Endodermal cell (in vitro differentiated cells): Measurements from ENCODE around the gene S100A11. TPM values are rescaled to one million over a fixed set of nuclear protein-coding genes. Genes with fewer than 3 reads are reported as not detected.

Experiments used
- DNase-seq: peaks from one replicate; pipeline ENCODE4 v3.0.0-alpha.2; 2017
- H3K27ac ChIP-seq: 2 replicates; pipeline ENCODE4 v1.5.1; 2013; ENCODE audit warnings: mild to moderate bottlenecking, low read depth, low read length, moderate library complexity
- H3K27me3 ChIP-seq: 2 replicates; pipeline ENCODE4 v1.6.1; 2013; ENCODE audit warnings: mild to moderate bottlenecking, low read length, moderate library complexity; ENCODE audit not compliant: insufficient read depth, control insufficient read depth, poor library complexity, severe bottlenecking
- H3K36me3 ChIP-seq: 2 replicates; pipeline ENCODE4 v1.7.0; 2013; ENCODE audit warnings: mild to moderate bottlenecking, low read length, moderate library complexity; ENCODE audit not compliant: control insufficient read depth, insufficient read depth
- H3K4me1 ChIP-seq: one replicate; pipeline ENCODE4 v1.7.0; 2013; ENCODE audit warnings: low read length; ENCODE audit not compliant: control insufficient read depth, insufficient read depth
- H3K4me3 ChIP-seq: 2 replicates; pipeline ENCODE4 v1.5.1; 2013; ENCODE audit warnings: mild to moderate bottlenecking, low read length, moderate library complexity
- H3K9ac ChIP-seq: 2 replicates; pipeline ENCODE4 v1.6.1; 2013; ENCODE audit warnings: mild to moderate bottlenecking, low read length, moderate library complexity; ENCODE audit not compliant: poor library complexity, severe bottlenecking; ENCODE audit errors: extremely low read depth
- H3K9me3 ChIP-seq: 2 replicates; pipeline ENCODE4 v1.6.1; 2013; ENCODE audit warnings: mild to moderate bottlenecking, low read length, moderate library complexity; ENCODE audit not compliant: control insufficient read depth
- H3K27ac Mint-ChIP-seq: 2 replicates; pipeline ENCODE4 v1.8.0; 2020; ENCODE audit warnings: mixed read lengths
- H3K27me3 Mint-ChIP-seq: 2 replicates; pipeline ENCODE4 v1.8.0; 2021; ENCODE audit warnings: mild to moderate bottlenecking, mixed read lengths; ENCODE audit not compliant: insufficient read depth
- H3K36me3 Mint-ChIP-seq: 2 replicates; pipeline ENCODE4 v1.8.0; 2020; ENCODE audit warnings: low read depth, mixed read lengths
- H3K4me1 Mint-ChIP-seq: 2 replicates; pipeline ENCODE4 v1.8.0; 2020; ENCODE audit warnings: mixed read lengths
- H3K4me3 Mint-ChIP-seq: 2 replicates; pipeline ENCODE4 v1.8.0; 2020; ENCODE audit warnings: mild to moderate bottlenecking, moderate library complexity, mixed read lengths
- H3K9me3 Mint-ChIP-seq: 2 replicates; pipeline ENCODE4 v1.8.0; 2020; ENCODE audit warnings: mild to moderate bottlenecking, mixed read lengths
- CTCF ChIP-seq: fragments of 200-600 bp; sonication (generic); conservative IDR thresholded peaks from 2 replicates; pipeline ENCODE4 v1.5.0; 2021; ENCODE audit warnings: antibody characterized with exemption, mild to moderate bottlenecking
- WGBS, 2 experiments: methylation state at CpG; one replicate each; pipeline versions ENCODE4 v1.1.5 to v1.1.7; 2013; ENCODE audit warnings: missing lambda C conversion rate in 2 of 2, mixed read lengths in 1 of 2; ENCODE audit not compliant: insufficient coverage in 1 of 2, insufficient read length in 1 of 2; 5-methylcytosine and 5-hydroxymethylcytosine counted together
- total RNA-seq, 2 donors: library from RNA; stranded (reverse); fragmentation: NEBNext Ultra II Directional in 1 of 2; extraction: Animal tissue kit (Norgen Biotek cat#: 25700) in 1 of 2; gene quantifications; 2 replicates in 1 of 2; 3 replicates in 1 of 2; pipeline ENCODE4 v1.2.1, GENCODE V29; 2021

The S100A11 gene
- total RNA-seq, 2 donors from 2014 or later = 163 to 248 TPM

GRCh38 chr1:152078831-152079441 lies 42.1 kb upstream of the S100A11 start:
- Histone ChIP-seq H3K9ac (no peak overlapping the region), H3K36me3 (no peaks in the 10 kb centered on the region), H3K27ac (no peak overlapping the region), H3K9me3 (peaks cover 6% of the 10 kb centered on the region), H3K27me3 (no peaks in the 10 kb centered on the region), H3K4me1 (no peaks in the 10 kb centered on the region), H3K4me3 (no peak overlapping the region)
- H3K4me1 Mint-ChIP-seq = peaks cover 2% of the 10 kb centered on the region
- H3K27me3 Mint-ChIP-seq = peaks cover 12% of the 10 kb centered on the region
- no peak overlapping the region for H3K27ac Mint-ChIP-seq
- peaks cover 29% of the 10 kb centered on the region for H3K9me3 Mint-ChIP-seq
- H3K36me3 Mint-ChIP-seq = no peaks in the 10 kb centered on the region
- no peak for TF ChIP-seq CTCF
- no peak overlapping the region for H3K4me3 Mint-ChIP-seq
- WGBS, 2 experiments = 78% methylated on average over 6 to 24 of the region's 24 CpGs
- DNase-seq = no peak

- Mint-ChIP-seq H3K9me3 (no peaks in the 10 kb centered on the region), H3K4me3 (no peak overlapping the region), H3K36me3 (no peaks in the 10 kb centered on the region), H3K4me1 (peaks cover 5% of the 10 kb centered on the region), H3K27me3 (peaks cover 12% of the 10 kb centered on the region), H3K27ac (no peak overlapping the region)
- H3K9ac ChIP-seq = no peak overlapping the region
- no peak for DNase-seq
- H3K9me3 ChIP-seq = peaks cover 6% of the 10 kb centered on the region
- no peak overlapping the region for H3K27ac ChIP-seq
- WGBS, 2 experiments = 45 to 77% methylated on average over 3 of the region's 3 CpGs
- no peaks in the 10 kb centered on the region for H3K4me1 ChIP-seq
- H3K4me3 ChIP-seq = no peak overlapping the region
- H3K36me3 ChIP-seq = no peaks in the 10 kb centered on the region
- no peaks in the 10 kb centered on the region for H3K27me3 ChIP-seq
- no peak for TF ChIP-seq CTCF
Observed at GRCh38 chr1:152072311-152072710, 35.5 kb upstream of the S100A11 start.

GRCh38 chr1:152071123-152071522 lies 34.3 kb upstream of the S100A11 start:
- H3K4me1 Mint-ChIP-seq = peaks cover 5% of the 10 kb centered on the region

More at GRCh38 chr1:152071123-152071522, 34.3 kb upstream of the S100A11 start:
- peaks cover 8% of the 10 kb centered on the region for H3K27me3 Mint-ChIP-seq
- 67 to 92% methylated on average over 3 of the region's 3 CpGs for WGBS, 2 experiments
- peaks cover under 1% of the 10 kb centered on the region for H3K9me3 ChIP-seq
- no peak for TF ChIP-seq CTCF
- no peak overlapping the region for H3K4me3 Mint-ChIP-seq
- no peaks in the 10 kb centered on the region for H3K27me3 ChIP-seq
- no peak overlapping the region for H3K27ac Mint-ChIP-seq
- no peak overlapping the region for H3K9ac ChIP-seq
- H3K27ac ChIP-seq = no peak overlapping the region
- H3K9me3 Mint-ChIP-seq = no peaks in the 10 kb centered on the region
- H3K36me3 ChIP-seq = no peaks in the 10 kb centered on the region
- H3K36me3 Mint-ChIP-seq = no peaks in the 10 kb centered on the region
- H3K4me1 ChIP-seq = no peaks in the 10 kb centered on the region
- no peak overlapping the region for H3K4me3 ChIP-seq
- DNase-seq = no peak
